Measurements from ENCODE around the gene SLC9C1.

Gene SLC9C1

GRCh38 chr3:112335434-112335781 lies 41.4 kb upstream of the SLC9C1 start:
- TF ChIP-seq CTCF (IDR thresholded peaks at IDR 0.05; ENCODE audit: insufficient read depth, low read depth, low read length, missing control alignments) = no peak
- DNase-seq (ENCODE audit: low read depth) = no peak
- H3K4me3 ChIP-seq (ENCODE audit: low read length) = no peak overlapping the region

GRCh38 chr3:112334691-112335433 lies 40.8 kb upstream of the SLC9C1 start:
- H3K4me3 ChIP-seq (ENCODE audit: low read length) = no peak overlapping the region

GRCh38 chr3:112333381-112334317 lies 39.6 kb upstream of the SLC9C1 start:
- peak overlapping the region; percentile 23 for H3K4me3 ChIP-seq (ENCODE audit: low read length)
- no peak for DNase-seq (ENCODE audit: low read depth)
- TF ChIP-seq CTCF (IDR thresholded peaks at IDR 0.05; ENCODE audit: insufficient read depth, low read depth, low read length, missing control alignments) = no peak

More at GRCh38 chr3:112334691-112335433, 40.8 kb upstream of the SLC9C1 start:
- TF ChIP-seq CTCF (IDR thresholded peaks at IDR 0.05; ENCODE audit: insufficient read depth, low read depth, low read length, missing control alignments) = no peak
- DNase-seq (ENCODE audit: low read depth) = no peak

GRCh38 chr3:112333002-112333380 lies 39.0 kb upstream of the SLC9C1 start, which contains the start of gene CD200:
TSS of gene CD200 (plus strand) at chr3:112333156. CDS start at chr3:112333213, 57 bp downstream.
- no peak for TF ChIP-seq CTCF (IDR thresholded peaks at IDR 0.05; ENCODE audit: insufficient read depth, low read depth, low read length, missing control alignments)
- H3K4me3 ChIP-seq (ENCODE audit: low read length) = peak within 1 kb of the TSS; percentile 23
- peak; percentile 20 for DNase-seq (ENCODE audit: low read depth)

GRCh38 chr3:112331851-112332250 lies 37.8 kb upstream of the SLC9C1 start:
- TF ChIP-seq CTCF (IDR thresholded peaks at IDR 0.05; ENCODE audit: insufficient read depth, low read depth, low read length, missing control alignments) = no peak
- H3K4me3 ChIP-seq (ENCODE audit: low read length) = no peak overlapping the region
- DNase-seq (ENCODE audit: low read depth) = no peak

GRCh38 chr3:112327371-112327951 lies 33.4 kb upstream of the SLC9C1 start:
- peak; percentile 70 for DNase-seq (ENCODE audit: low read depth)
- TF ChIP-seq CTCF (IDR thresholded peaks at IDR 0.05; ENCODE audit: insufficient read depth, low read depth, low read length, missing control alignments) = peak; percentile 72

More at GRCh38 chr3:112327371-112327951, 33.4 kb upstream of the SLC9C1 start:
- H3K4me3 ChIP-seq (ENCODE audit: low read length) = no peak overlapping the region
